Stimulated activated CD8-positive, alpha-beta memory T cell treated with anti-CD3 and anti-CD28 coated beads, Interleukin-7, amount 100 ng/mL, for 1 hour (primary cell): ENCODE data around the gene C6orf15.

Source experiments
- DNase-seq, 2 donors: peaks; one replicate each; pipeline ENCODE4 v3.0.0-alpha.2; 2020; ENCODE audit warnings: low read depth in 2 of 2

The C6orf15 gene

GRCh38 chr6:31112478-31112877, at the start of gene C6orf15:
Gene C6orf15 (minus strand): TSS chr6:31112575. CDS start chr6:31112555, 20 bp downstream.
- DNase-seq = no peak

- no peak for DNase-seq
Measured at GRCh38 chr6:31161216-31162126, 49.1 kb upstream of the C6orf15 start.

GRCh38 chr6:31158863-31159855, 46.8 kb upstream of the C6orf15 start:
- no peak for DNase-seq

GRCh38 chr6:31158140-31158862, 45.9 kb upstream of the C6orf15 start, which contains the start of gene TCF19:
Gene TCF19 (plus strand): TSS chr6:31158589. CDS start chr6:31159470, 881 bp downstream.
- peak; percentile 98 to 99 for DNase-seq

GRCh38 chr6:31157513-31158139, 45.3 kb upstream of the C6orf15 start, which contains the start of gene CCHCR1:
Gene CCHCR1 (minus strand): TSS chr6:31157802. CDS start chr6:31157600, 202 bp downstream.
- no peak for DNase-seq

GRCh38 chr6:31156641-31157040, 44.3 kb upstream of the C6orf15 start:
- no peak for DNase-seq

GRCh38 chr6:31154436-31154835, 42.1 kb upstream of the C6orf15 start:
- no peak for DNase-seq

- no peak for DNase-seq
Measured at GRCh38 chr6:31152781-31153180, 40.4 kb upstream of the C6orf15 start.

GRCh38 chr6:31149827-31150447, 37.6 kb upstream of the C6orf15 start:
- no peak for DNase-seq

GRCh38 chr6:31145386-31145785, 33.0 kb upstream of the C6orf15 start:
- DNase-seq = no peak

- no peak for DNase-seq
Measured at GRCh38 chr6:31144970-31145340, 32.6 kb upstream of the C6orf15 start.

GRCh38 chr6:31144296-31144969, 32.1 kb upstream of the C6orf15 start:
- no peak for DNase-seq

- DNase-seq = no peak
Measured at GRCh38 chr6:31143148-31143547, 30.8 kb upstream of the C6orf15 start.

GRCh38 chr6:31142361-31142761, 30.0 kb upstream of the C6orf15 start:
- DNase-seq = no peak

- no peak for DNase-seq
Measured at GRCh38 chr6:31140643-31141042, 28.3 kb upstream of the C6orf15 start.

GRCh38 chr6:31139599-31139998, 27.2 kb upstream of the C6orf15 start:
- DNase-seq = no peak

- DNase-seq = no peak
Measured at GRCh38 chr6:31138982-31139381, 26.6 kb upstream of the C6orf15 start, which contains the start of gene PSORS1C2. Gene PSORS1C2 (minus strand): TSS chr6:31139066. CDS start chr6:31139026, 40 bp downstream.

- no peak for DNase-seq
Measured at GRCh38 chr6:31135710-31136109, 23.3 kb upstream of the C6orf15 start.

GRCh38 chr6:31132806-31133205, 20.4 kb upstream of the C6orf15 start:
- DNase-seq = no peak

GRCh38 chr6:31131595-31131994, 19.2 kb upstream of the C6orf15 start:
- DNase-seq = no peak
